OCI-LY1 (cell line): ENCODE results near the gene ARHGEF28.

Experiments used
- H2AFZ ChIP-seq: fragments of 200-600 bp; sonication (generic), shearing (Covaris generic); 2 replicates; pipeline ENCODE4 v1.6.0; 2014; ENCODE audit warnings: antibody characterized with exemption, mild to moderate bottlenecking, low read length
- H3F3A ChIP-seq: fragments of 200-600 bp; sonication (generic), shearing (Covaris generic); 2 replicates; pipeline ENCODE4 v1.6.0; 2014; ENCODE audit warnings: mild to moderate bottlenecking, antibody characterized with exemption, low read length, moderate library complexity; ENCODE audit not compliant: insufficient read depth
- H3K27ac ChIP-seq: fragments of 200-600 bp; sonication (generic); 2 replicates; pipeline ENCODE4 v1.5.1; 2014; ENCODE audit warnings: low read length, mixed run types, mild to moderate bottlenecking, low read depth; ENCODE audit not compliant: poor library complexity, severe bottlenecking
- H3K27me3 ChIP-seq: fragments of 200-600 bp; sonication (generic); 2 replicates; pipeline ENCODE4 v1.6.0; 2014; ENCODE audit warnings: antibody characterized with exemption, mild to moderate bottlenecking, low read length, moderate library complexity; ENCODE audit not compliant: insufficient read depth
- H3K36me3 ChIP-seq: fragments of 200-600 bp; sonication (generic); 2 replicates; pipeline ENCODE4 v1.6.1; 2014; ENCODE audit warnings: mild to moderate bottlenecking, antibody characterized with exemption, low read length, moderate library complexity, mixed read lengths; ENCODE audit not compliant: insufficient read depth
- H3K4me1 ChIP-seq: fragments of 200-600 bp; sonication (generic); 2 replicates; pipeline ENCODE4 v1.5.1; 2014; ENCODE audit warnings: mild to moderate bottlenecking, low read length, moderate library complexity; ENCODE audit not compliant: insufficient read depth, severe bottlenecking
- H3K4me2 ChIP-seq: fragments of 200-600 bp; sonication (generic), shearing (Covaris generic); 2 replicates; pipeline ENCODE4 v1.6.1; 2014; ENCODE audit warnings: low read length
- H3K4me3 ChIP-seq: fragments of 200-600 bp; sonication (generic); 2 replicates; pipeline ENCODE4 v1.5.1; 2014; ENCODE audit warnings: low read length, low read depth, mild to moderate bottlenecking, mixed read lengths; ENCODE audit not compliant: poor library complexity, severe bottlenecking
- H3K79me2 ChIP-seq: fragments of 200-600 bp; shearing (Covaris generic); 2 replicates; pipeline ENCODE4 v1.6.1; 2016; ENCODE audit warnings: mixed run types, low read length, mixed read lengths; ENCODE audit not compliant: insufficient read depth
- H3K9ac ChIP-seq: fragments of 200-600 bp; sonication (generic), shearing (Covaris generic); 2 replicates; pipeline ENCODE4 v1.6.1; 2014; ENCODE audit warnings: mild to moderate bottlenecking, low read length, mixed read lengths
- H3K9me2 ChIP-seq: fragments of 200-600 bp; sonication (generic), shearing (Covaris generic); 2 replicates; pipeline ENCODE4 v1.6.1; 2014; ENCODE audit warnings: low read depth, mild to moderate bottlenecking, low read length, mixed read lengths
- H3K9me3 ChIP-seq: fragments of 200-600 bp; shearing (Covaris generic); 2 replicates; pipeline ENCODE4 v1.6.1; 2014; ENCODE audit warnings: low read length, mixed read lengths
- H4K20me1 ChIP-seq: fragments of 200-600 bp; sonication (generic), shearing (Covaris generic); 2 replicates; pipeline ENCODE4 v1.6.0; 2016; ENCODE audit warnings: mild to moderate bottlenecking, low read length; ENCODE audit not compliant: insufficient read depth
- CTCF ChIP-seq: fragments of 200-600 bp; sonication (generic), shearing (Covaris generic); IDR thresholded peaks from 2 replicates; pipeline ENCODE4 v1.5.1; 2017; ENCODE audit warnings: mild to moderate bottlenecking, antibody characterized with exemption, low read length, moderate library complexity, mixed read lengths
- EZH2 ChIP-seq: fragments of 200-600 bp; sonication (generic), shearing (Covaris generic); IDR thresholded peaks from 2 replicates; pipeline ENCODE4 v1.8.0; 2017; ENCODE audit warnings: borderline replicate concordance, mixed run types, mild to moderate bottlenecking, antibody characterized with exemption, low read length, moderate library complexity, mixed read lengths

The ARHGEF28 gene

GRCh38 chr5:73732045-73732444 lies 106.0 kb downstream of the ARHGEF28 start:
- H3K9ac ChIP-seq: no peak overlapping the region
- TF ChIP-seq CTCF: no peak
- no peak for TF ChIP-seq EZH2
- H3K4me2 ChIP-seq: no peak overlapping the region
- no peaks in the 10 kb centered on the region for H3K9me2 ChIP-seq
- no peaks in the 10 kb centered on the region for H3K36me3 ChIP-seq
- no peak overlapping the region for H2AFZ ChIP-seq
- no peak overlapping the region for H3K27ac ChIP-seq
- no peaks in the 10 kb centered on the region for H3F3A ChIP-seq
- no peaks in the 10 kb centered on the region for H3K79me2 ChIP-seq
- no peaks in the 10 kb centered on the region for H3K9me3 ChIP-seq
- H3K4me3 ChIP-seq: no peak overlapping the region
- H3K27me3 ChIP-seq: no peaks in the 10 kb centered on the region
- no peaks in the 10 kb centered on the region for H3K4me1 ChIP-seq
- H4K20me1 ChIP-seq: no peaks in the 10 kb centered on the region

- Histone ChIP-seq H3K27me3 (no peaks in the 10 kb centered on the region), H3K4me2 (no peak overlapping the region), H3K27ac (no peak overlapping the region), H4K20me1 (no peaks in the 10 kb centered on the region), H3K79me2 (no peaks in the 10 kb centered on the region), H3K9me2 (no peaks in the 10 kb centered on the region), H3K4me1 (no peaks in the 10 kb centered on the region), H3K9me3 (no peaks in the 10 kb centered on the region), H3K9ac (no peak overlapping the region), H3K36me3 (no peaks in the 10 kb centered on the region), H2AFZ (no peak overlapping the region), H3K4me3 (no peak overlapping the region), H3F3A (no peaks in the 10 kb centered on the region)
- TF ChIP-seq EZH2: no peak
- TF ChIP-seq CTCF: no peak
These were observed 107.2 kb downstream of the ARHGEF28 start for GRCh38 chr5:73733219-73733618.

- Histone ChIP-seq H3K4me1 (no peaks in the 10 kb centered on the region), H3K4me2 (no peak overlapping the region), H3K9me3 (no peaks in the 10 kb centered on the region), H3K36me3 (no peaks in the 10 kb centered on the region), H3F3A (no peaks in the 10 kb centered on the region), H3K79me2 (no peaks in the 10 kb centered on the region), H4K20me1 (no peaks in the 10 kb centered on the region), H3K27ac (no peak overlapping the region), H3K4me3 (no peak overlapping the region), H3K27me3 (no peaks in the 10 kb centered on the region), H3K9ac (no peak overlapping the region), H3K9me2 (no peaks in the 10 kb centered on the region), H2AFZ (no peak overlapping the region)
- TF ChIP-seq EZH2 (no peak), CTCF (no peak)
These were observed 109.2 kb downstream of the ARHGEF28 start for GRCh38 chr5:73735032-73735734.
